ENCODE measurements around the gene GRIA1. TPM values are rescaled to one million over a fixed set of nuclear protein-coding genes. Genes with fewer than 3 reads are reported as not detected.

GRIA1 gene
- total RNA-seq, 2 donors from 2014 or later: 1.2 TPM; not detected in 1

GRCh38 chr5:153676821-153677220 lies 186.4 kb downstream of the GRIA1 start:
- no peak for TF ChIP-seq CTCF (conservative IDR thresholded peaks at IDR 0.05)
- Histone ChIP-seq H3K27me3 (ENCODE audit: control insufficient read depth, insufficient read depth, low read length, poor library complexity, severe bottlenecking) (peaks cover 33% of the 10 kb centered on the region), H3K9ac (ENCODE audit: extremely low read depth, low read length, poor library complexity, severe bottlenecking) (no peak overlapping the region), H3K4me1 (ENCODE audit: control insufficient read depth, insufficient read depth, low read length) (no peaks in the 10 kb centered on the region), H3K9me3 (ENCODE audit: control insufficient read depth, low read length) (no peaks in the 10 kb centered on the region), H3K27ac (ENCODE audit: low read depth, low read length) (no peak overlapping the region), H3K36me3 (ENCODE audit: control insufficient read depth, insufficient read depth, low read length) (no peaks in the 10 kb centered on the region), H3K4me3 (ENCODE audit: low read length) (no peak overlapping the region)
- WGBS, 2 experiments (ENCODE audit: insufficient coverage in 1 of 2, insufficient read length in 1 of 2): 90 to 92% methylated on average over 5 to 7 of the region's 7 CpGs
- DNase-seq: no peak
- Mint-ChIP-seq H3K36me3 (ENCODE audit: low read depth) (no peaks in the 10 kb centered on the region), H3K27me3 (ENCODE audit: insufficient read depth) (peaks cover 9% of the 10 kb centered on the region), H3K4me1 (peaks cover 3% of the 10 kb centered on the region), H3K4me3 (no peak overlapping the region), H3K9me3 (no peaks in the 10 kb centered on the region), H3K27ac (no peak overlapping the region)

GRCh38 chr5:153678617-153679329 lies 188.3 kb downstream of the GRIA1 start:
- Mint-ChIP-seq H3K27ac (no peak overlapping the region), H3K27me3 (ENCODE audit: insufficient read depth) (peaks cover 18% of the 10 kb centered on the region), H3K36me3 (ENCODE audit: low read depth) (no peaks in the 10 kb centered on the region), H3K4me1 (no peaks in the 10 kb centered on the region), H3K4me3 (no peak overlapping the region), H3K9me3 (no peaks in the 10 kb centered on the region)
- no peak for TF ChIP-seq CTCF (conservative IDR thresholded peaks at IDR 0.05)
- H3K4me3 ChIP-seq (ENCODE audit: low read length): no peak overlapping the region
- H3K36me3 ChIP-seq (ENCODE audit: control insufficient read depth, insufficient read depth, low read length): no peaks in the 10 kb centered on the region
- H3K9me3 ChIP-seq (ENCODE audit: control insufficient read depth, low read length): no peaks in the 10 kb centered on the region
- no peaks in the 10 kb centered on the region for H3K4me1 ChIP-seq (ENCODE audit: control insufficient read depth, insufficient read depth, low read length)
- no peak overlapping the region for H3K27ac ChIP-seq (ENCODE audit: low read depth, low read length)
- WGBS, 2 experiments (ENCODE audit: insufficient coverage in 1 of 2, insufficient read length in 1 of 2): 84 to 100% methylated on average over 2 to 4 of the region's 4 CpGs
- H3K27me3 ChIP-seq (ENCODE audit: control insufficient read depth, insufficient read depth, low read length, poor library complexity, severe bottlenecking): peaks cover 52% of the 10 kb centered on the region
- H3K9ac ChIP-seq (ENCODE audit: extremely low read depth, low read length, poor library complexity, severe bottlenecking): no peak overlapping the region
- DNase-seq: no peak

GRCh38 chr5:153690236-153690635 lies 199.8 kb downstream of the GRIA1 start:
- no peaks in the 10 kb centered on the region for H3K36me3 Mint-ChIP-seq (ENCODE audit: low read depth)
- H3K4me3 ChIP-seq (ENCODE audit: low read length): no peak overlapping the region
- no peak overlapping the region for H3K9ac ChIP-seq (ENCODE audit: extremely low read depth, low read length, poor library complexity, severe bottlenecking)
- H3K4me3 Mint-ChIP-seq: no peak overlapping the region
- peaks cover 20% of the 10 kb centered on the region for H3K27me3 ChIP-seq (ENCODE audit: control insufficient read depth, insufficient read depth, low read length, poor library complexity, severe bottlenecking)
- peaks cover 13% of the 10 kb centered on the region for H3K4me1 Mint-ChIP-seq
- H3K4me1 ChIP-seq (ENCODE audit: control insufficient read depth, insufficient read depth, low read length): peaks cover 5% of the 10 kb centered on the region
- 93% methylated on average over 3 of the region's 3 CpGs; no CpG with 5 or more reads in 1 of the 2 experiments for WGBS, 2 experiments (ENCODE audit: insufficient coverage in 1 of 2, insufficient read length in 1 of 2)
- no peak overlapping the region for H3K27ac Mint-ChIP-seq
- no peaks in the 10 kb centered on the region for H3K36me3 ChIP-seq (ENCODE audit: control insufficient read depth, insufficient read depth, low read length)
- no peak for TF ChIP-seq CTCF (conservative IDR thresholded peaks at IDR 0.05)
- DNase-seq: no peak
- peaks cover 14% of the 10 kb centered on the region for H3K27me3 Mint-ChIP-seq (ENCODE audit: insufficient read depth)
- no peak overlapping the region for H3K27ac ChIP-seq (ENCODE audit: low read depth, low read length)
- no peaks in the 10 kb centered on the region for H3K9me3 Mint-ChIP-seq
- H3K9me3 ChIP-seq (ENCODE audit: control insufficient read depth, low read length): no peaks in the 10 kb centered on the region

Data from endodermal cell (in vitro differentiated cells).